ENCODE results near the gene NNAT. TPM values are rescaled to one million over a fixed set of nuclear protein-coding genes. Genes with fewer than 3 reads are reported as not detected.

Gene NNAT
- total and polyA plus RNA-seq, 2 donors (not counting 1 experiment from before 2014, with no cell fraction given), result not detected

DNA sequence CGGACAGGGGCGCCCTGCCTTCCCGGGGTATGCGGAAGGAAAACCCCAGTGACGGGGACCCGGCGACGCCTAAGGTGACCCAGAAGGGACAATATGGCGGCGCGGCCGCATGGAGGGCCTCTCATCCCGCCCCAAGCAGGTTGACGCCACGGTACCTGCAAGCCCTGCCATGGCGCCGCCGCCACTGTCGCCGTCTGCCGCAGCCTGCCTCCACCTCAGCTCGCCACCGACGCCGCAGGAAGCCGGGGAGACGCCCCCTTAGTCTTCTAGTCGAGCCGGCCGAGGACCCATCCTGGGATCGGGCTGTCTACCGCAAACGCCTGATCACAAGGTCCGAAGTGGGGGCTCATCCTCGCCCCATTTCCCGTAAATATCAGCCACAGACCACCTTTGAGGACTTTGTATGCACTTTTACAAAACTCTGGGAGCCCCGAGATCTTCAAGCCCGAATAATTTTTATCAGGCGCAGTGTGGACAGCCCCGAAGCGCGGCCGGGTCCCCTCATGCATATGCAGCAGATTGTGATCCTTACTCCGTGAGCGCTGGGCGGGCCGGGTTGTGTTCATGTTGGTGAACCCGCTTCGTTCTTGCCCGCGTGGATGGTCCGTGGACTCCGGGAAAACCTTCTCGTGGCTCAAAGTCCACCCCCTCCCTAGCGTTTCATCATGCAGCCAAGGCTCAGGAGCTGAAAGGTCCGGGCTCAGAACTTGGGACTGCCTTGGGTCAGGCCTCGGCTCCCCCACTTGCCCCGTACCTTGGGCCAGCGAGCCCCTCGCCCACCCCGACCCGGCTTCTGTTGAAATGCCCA, 6.8 kb downstream of the NNAT start, which contains the start of gene BLCAP:
TSS of gene BLCAP (minus strand) at position 239 of the 808 bp plus-strand sequence. CDS start 8,702 bp downstream, outside the sequence.
- ChIA-PET CTCF (interaction anchor here (0.6 to 9.8 kb wide), 3 partner anchors 257 to 330 kb away, joined by 5 to 307 read pairs (median 161); no protein-coding TSS in a partner anchor), POLR2A (interaction anchor here (0.6 to 1.3 kb wide), 5 partner anchors 118 to 349 kb away, joined by 3 to 5 read pairs (median 3); partner anchors contain the start of genes MROH8 and RPN2)
- H2AFZ ChIP-seq (ENCODE audit: insufficient read depth, low read depth, low read length, poor library complexity, severe bottlenecking), result peak within 1 kb of the TSS; percentile 98
- peak within 1 kb of the TSS; percentile 97 for H3K9ac ChIP-seq (ENCODE audit: low read length)
- no peaks in the 10 kb centered on the region for H3K27me3 ChIP-seq (replicated peaks in 1 of 4; ENCODE audit: control extremely low read depth in 1 of 4, control insufficient read depth in 3 of 4, insufficient read depth in 4 of 4, low read length in 3 of 4)
- peaks cover 50% of the 10 kb centered on the region for H3K4me1 Mint-ChIP-seq
- intact Hi-C loops (cut with micrococcal nuclease), result loop anchor here (1.0 to 10.0 kb wide), 6 partner anchors 19 to 521 kb away; partner anchors contain the start of genes CTNNBL1, MROH8 and RPN2
- peak; percentile 85 for ATAC-seq (ENCODE audit: low read depth)
- H3K27me3 Mint-ChIP-seq, result no peaks in the 10 kb centered on the region
- peak within 1 kb of the TSS; percentile 100 for H3K27ac Mint-ChIP-seq
- H3K36me3 ChIP-seq (replicated peaks in 1 of 2; ENCODE audit: control extremely low read depth in 1 of 2, control insufficient read depth in 1 of 2, extremely low read depth in 1 of 2, insufficient read depth in 2 of 2, low read length in 1 of 2), result peaks cover 0 to 6% of the 10 kb centered on the region in 2 experiments
- TF ChIP-seq, protein P1, sequence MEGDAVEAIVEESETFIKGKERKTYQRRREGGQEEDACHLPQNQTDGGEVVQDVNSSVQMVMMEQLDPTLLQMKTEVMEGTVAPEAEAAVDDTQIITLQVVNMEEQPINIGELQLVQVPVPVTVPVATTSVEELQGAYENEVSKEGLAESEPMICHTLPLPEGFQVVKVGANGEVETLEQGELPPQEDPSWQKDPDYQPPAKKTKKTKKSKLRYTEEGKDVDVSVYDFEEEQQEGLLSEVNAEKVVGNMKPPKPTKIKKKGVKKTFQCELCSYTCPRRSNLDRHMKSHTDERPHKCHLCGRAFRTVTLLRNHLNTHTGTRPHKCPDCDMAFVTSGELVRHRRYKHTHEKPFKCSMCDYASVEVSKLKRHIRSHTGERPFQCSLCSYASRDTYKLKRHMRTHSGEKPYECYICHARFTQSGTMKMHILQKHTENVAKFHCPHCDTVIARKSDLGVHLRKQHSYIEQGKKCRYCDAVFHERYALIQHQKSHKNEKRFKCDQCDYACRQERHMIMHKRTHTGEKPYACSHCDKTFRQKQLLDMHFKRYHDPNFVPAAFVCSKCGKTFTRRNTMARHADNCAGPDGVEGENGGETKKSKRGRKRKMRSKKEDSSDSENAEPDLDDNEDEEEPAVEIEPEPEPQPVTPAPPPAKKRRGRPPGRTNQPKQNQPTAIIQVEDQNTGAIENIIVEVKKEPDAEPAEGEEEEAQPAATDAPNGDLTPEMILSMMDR (IDR thresholded peaks at IDR 0.05), result no peak
- no peak for TF ChIP-seq EZH2 (IDR thresholded peaks at IDR 0.05; ENCODE audit: borderline replicate concordance, insufficient read depth, low read depth, low read length, poor library complexity, severe bottlenecking)
- peak within 1 kb of the TSS; percentile 89 for H3K4me3 Mint-ChIP-seq
- H3K27ac ChIP-seq (ENCODE audit: low read length in 2 of 2), result peak within 1 kb of the TSS; percentile 100
- peaks cover 47% of the 10 kb centered on the region for H4K20me1 ChIP-seq (ENCODE audit: control insufficient read depth, insufficient read depth, low read length, poor library complexity, severe bottlenecking)
- peak; percentile 97 for DNase-seq
- peaks cover 36 to 41% of the 10 kb centered on the region in 2 donors for H3K4me1 ChIP-seq (ENCODE audit: control insufficient read depth in 2 of 2, insufficient read depth in 2 of 2, low read length in 2 of 2)
- peaks cover 64% of the 10 kb centered on the region for H3K79me2 ChIP-seq (ENCODE audit: control insufficient read depth, insufficient read depth, low read length)
- no peaks in the 10 kb centered on the region for H3K9me3 ChIP-seq (ENCODE audit: control extremely low read depth in 1 of 3, control insufficient read depth in 2 of 3, insufficient read depth in 1 of 3, low read length in 2 of 3)
- H3K4me2 ChIP-seq (replicated peaks; ENCODE audit: low read depth, low read length, poor library complexity, severe bottlenecking), result peak within 1 kb of the TSS; percentile 96
- H3K4me3 ChIP-seq (ENCODE audit: control extremely low read depth in 1 of 5, extremely low read depth in 1 of 5, insufficient read depth in 1 of 5, low read depth in 2 of 5, low read length in 4 of 5), result peak within 1 kb of the TSS; percentile 82 to 99 (median 96)
- under 1% methylated on average over 60 of the region's 62 CpGs for WGBS (ENCODE audit: insufficient coverage)
- no peaks in the 10 kb centered on the region for H3K9me3 Mint-ChIP-seq (ENCODE audit: insufficient read depth)

Measured in B cell (primary cell).